ENCODE data around the gene NDUFV1. TPM values are rescaled to one million over a fixed set of nuclear protein-coding genes. Genes with fewer than 3 reads are reported as not detected.
"Not testable (repeated sequence)": the region's sequence is repeated elsewhere in the genome, so short reads cannot be mapped to it uniquely, and the experiment has no call there.

Gene NDUFV1
- polyA plus RNA-seq, 1 experiment, result 79.5 TPM

GRCh38 chr11:67634366-67635230 lies 27.9 kb downstream of the NDUFV1 start:
- Histone ChIP-seq H3K4me3 (ENCODE audit: low read depth, low read length) (no peak overlapping the region), H3K9me3 (ENCODE audit: control insufficient read depth, insufficient read depth, low read length) (no peaks in the 10 kb centered on the region; the same call in 1 of the 2 replicates), H3K27me3 (ENCODE audit: control insufficient read depth, insufficient read depth, low read length) (peaks cover 7% of the 10 kb centered on the region), H3K27ac (ENCODE audit: low read depth, low read length) (no peak overlapping the region)
- CTCF ChIA-PET, result no interaction called here
- no peak for DNase-seq (ENCODE audit: low read depth, low spot score)
- POLR2A ChIA-PET, result interaction anchor here (0.6 kb wide), 1 partner anchor 18 kb away, joined by 3 read pairs; no protein-coding TSS in a partner anchor
- no peak for TF ChIP-seq CTCF (IDR thresholded peaks at IDR 0.05; ENCODE audit: low read depth, low read length)

GRCh38 chr11:67635231-67635521 lies 28.4 kb downstream of the NDUFV1 start:
- H3K9me3 ChIP-seq (ENCODE audit: control insufficient read depth, insufficient read depth, low read length), result no peaks in the 10 kb centered on the region; the same call in 1 of the 2 replicates
- DNase-seq (ENCODE audit: low read depth, low spot score), result no peak
- H3K27me3 ChIP-seq (ENCODE audit: control insufficient read depth, insufficient read depth, low read length), result peaks cover 10% of the 10 kb centered on the region
- H3K27ac ChIP-seq (ENCODE audit: low read depth, low read length), result no peak overlapping the region
- CTCF ChIA-PET, result no interaction called here
- POLR2A ChIA-PET, result no interaction called here
- H3K4me3 ChIP-seq (ENCODE audit: low read depth, low read length), result no peak overlapping the region
- TF ChIP-seq CTCF (IDR thresholded peaks at IDR 0.05; ENCODE audit: low read depth, low read length), result no peak

GRCh38 chr11:67636962-67637361 lies 30.2 kb downstream of the NDUFV1 start:
- no peak for DNase-seq (ENCODE audit: low read depth, low spot score)
- Histone ChIP-seq H3K27me3 (ENCODE audit: control insufficient read depth, insufficient read depth, low read length) (peaks cover 12% of the 10 kb centered on the region), H3K27ac (ENCODE audit: low read depth, low read length) (no peak overlapping the region), H3K9me3 (ENCODE audit: control insufficient read depth, insufficient read depth, low read length) (no peaks in the 10 kb centered on the region; the same call in 1 of the 2 replicates), H3K4me3 (ENCODE audit: low read depth, low read length) (no peak overlapping the region)
- ChIA-PET CTCF (no interaction called here), POLR2A (no interaction called here)
- no peak for TF ChIP-seq CTCF (IDR thresholded peaks at IDR 0.05; ENCODE audit: low read depth, low read length)

- ChIA-PET POLR2A (interaction anchor here (0.7 kb wide), 1 partner anchor 397 kb away, joined by 3 read pairs; no protein-coding TSS in a partner anchor), CTCF (interaction anchor here (0.6 kb wide), 1 partner anchor 416 kb away, joined by 4 read pairs; no protein-coding TSS in a partner anchor)
- H3K4me3 ChIP-seq (ENCODE audit: low read depth, low read length); H3K9me3 ChIP-seq (ENCODE audit: control insufficient read depth, insufficient read depth, low read length); DNase-seq (ENCODE audit: low read depth, low spot score); H3K27ac ChIP-seq (ENCODE audit: low read depth, low read length): not testable (repeated sequence)
- H3K27me3 ChIP-seq (ENCODE audit: control insufficient read depth, insufficient read depth, low read length), result peaks cover 12% of the 10 kb centered on the region
These were observed 30.7 kb downstream of the NDUFV1 start for GRCh38 chr11:67637441-67637840.

- Histone ChIP-seq H3K4me3 (ENCODE audit: low read depth, low read length) (no peak overlapping the region), H3K9me3 (ENCODE audit: control insufficient read depth, insufficient read depth, low read length) (peaks cover 3% of the 10 kb centered on the region), H3K27me3 (ENCODE audit: control insufficient read depth, insufficient read depth, low read length) (peaks cover 11% of the 10 kb centered on the region), H3K27ac (ENCODE audit: low read depth, low read length) (no peak overlapping the region)
- POLR2A ChIA-PET, result no interaction called here
- CTCF ChIA-PET, result no interaction called here
- no peak for DNase-seq (ENCODE audit: low read depth, low spot score)
- no peak for TF ChIP-seq CTCF (IDR thresholded peaks at IDR 0.05; ENCODE audit: low read depth, low read length)
These were observed 32.0 kb downstream of the NDUFV1 start for GRCh38 chr11:67638535-67639437.
